NK-92 (cell line): ENCODE data around the gene CEP250.
"Not testable (repeated sequence)": the region's sequence is repeated elsewhere in the genome, so short reads cannot be mapped to it uniquely, and the experiment has no call there.

Experiments used
- DNase-seq: peaks from one replicate; lab custom pipeline; 2025; ENCODE audit not compliant: unreplicated experiment; lab: John Stamatoyannopoulos, UW

Gene CEP250

GRCh38 chr20:35449855-35450254, 5.5 kb upstream of the CEP250 start:
- DNase-seq: not testable (repeated sequence)

GRCh38 chr20:35451295-35451694, 4.1 kb upstream of the CEP250 start:
- no peak for DNase-seq

- DNase-seq: no peak
These were observed 1.8 kb upstream of the CEP250 start for GRCh38 chr20:35453647-35454046.

DNA sequence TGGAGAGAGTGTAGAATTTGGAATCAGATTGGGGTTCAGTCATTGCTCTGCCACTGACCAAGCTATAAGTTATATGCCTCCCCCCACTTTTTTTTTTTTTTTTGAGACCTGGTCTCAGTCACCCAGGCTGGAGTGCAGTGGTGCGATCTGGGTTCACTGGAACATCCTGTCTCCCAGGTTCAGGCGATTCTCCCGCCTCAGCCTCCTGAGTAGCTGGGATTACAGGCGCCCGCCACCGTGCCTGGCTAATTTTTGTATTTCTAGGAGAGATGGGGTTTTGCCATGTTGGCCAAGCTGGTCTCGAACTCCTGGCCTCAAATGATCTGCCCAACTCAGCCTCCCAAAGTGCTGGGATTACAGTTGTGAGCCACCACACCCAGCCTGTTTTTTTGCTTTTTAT, 1.3 kb downstream of the CEP250 start:
- DNase-seq: not testable (repeated sequence)

- DNase-seq: not testable (repeated sequence)
These were observed 2.1 kb downstream of the CEP250 start for GRCh38 chr20:35457539-35457938.

- DNase-seq: no peak
These were observed 3.0 kb downstream of the CEP250 start for GRCh38 chr20:35458388-35458787.

DNA sequence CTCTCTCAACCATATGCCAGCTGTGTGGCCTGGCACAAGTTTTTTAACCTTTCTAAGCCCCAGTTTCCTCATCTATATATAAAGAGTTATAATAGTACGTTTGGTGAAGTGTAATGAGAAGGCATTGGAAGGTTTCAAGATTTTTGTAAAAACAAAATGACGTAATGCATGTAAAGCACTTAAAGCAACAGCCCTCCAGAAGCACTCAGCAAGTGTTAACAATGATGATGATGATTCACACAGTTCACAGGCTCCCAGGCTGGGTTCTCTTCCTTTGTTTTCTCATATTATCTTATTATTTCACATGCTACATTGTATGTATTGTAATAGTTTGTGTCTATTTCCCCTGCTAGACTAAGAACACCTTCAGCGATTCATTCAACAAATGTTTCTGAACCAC, 6.2 kb downstream of the CEP250 start:
- DNase-seq: no peak

DNA sequence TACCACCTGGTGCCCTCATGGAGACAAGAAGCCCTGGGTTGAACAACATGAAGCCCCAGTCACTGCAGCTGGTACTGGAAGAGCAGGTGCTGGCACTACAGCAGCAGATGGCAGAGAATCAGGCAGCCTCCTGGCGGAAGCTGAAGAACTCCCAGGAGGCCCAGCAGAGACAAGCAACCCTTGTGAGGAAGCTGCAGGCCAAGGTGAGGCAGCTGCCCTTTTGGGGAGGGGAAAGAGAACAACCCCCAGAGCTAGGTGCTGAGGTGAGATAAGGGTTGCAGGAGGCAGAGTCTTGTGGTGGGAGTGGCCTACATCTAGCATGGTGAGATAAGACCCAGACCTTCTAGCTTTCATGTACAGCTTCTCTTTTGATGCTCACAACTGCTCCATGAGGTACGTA, 7.0 kb downstream of the CEP250 start:
- DNase-seq: no peak

DNA sequence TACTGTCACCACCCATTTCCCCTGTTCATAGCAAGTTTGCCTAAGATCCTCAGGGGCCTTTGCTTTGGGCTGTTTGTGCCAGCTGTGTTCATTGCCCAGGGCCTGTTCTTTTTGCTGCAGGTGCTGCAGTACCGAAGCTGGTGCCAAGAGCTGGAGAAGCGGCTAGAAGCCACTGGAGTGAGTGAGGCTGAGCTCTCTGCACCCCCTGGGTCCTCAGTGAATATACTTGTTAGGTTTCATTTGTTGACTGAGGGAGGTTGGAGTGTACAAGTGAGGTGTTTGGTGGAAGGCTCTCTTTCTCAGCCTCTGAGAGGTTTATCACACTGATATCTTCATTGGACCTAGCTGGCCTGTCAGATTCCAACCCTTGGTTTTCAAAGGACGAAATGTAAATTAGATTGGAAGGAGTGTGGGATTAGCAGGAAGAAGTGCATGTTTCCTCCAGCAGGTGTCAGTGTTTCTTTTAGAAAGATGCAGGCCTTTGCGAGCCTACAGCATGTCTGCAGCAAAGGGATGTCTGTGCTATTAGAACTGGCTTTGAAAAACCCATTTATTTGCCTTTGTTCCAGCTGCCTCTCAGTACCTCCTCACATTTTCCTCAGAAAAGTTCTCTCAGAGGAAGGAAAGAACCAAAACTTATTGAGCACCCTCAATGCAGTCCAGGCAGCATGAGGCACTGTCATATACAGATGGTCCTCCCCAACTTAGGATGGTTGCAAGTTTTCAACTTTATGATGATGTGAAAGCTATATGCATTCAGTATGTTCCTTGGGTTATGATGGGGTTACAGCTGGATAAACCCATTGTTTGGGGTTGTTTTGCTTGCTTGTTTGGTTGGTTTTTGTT, 8.3 kb downstream of the CEP250 start:
- no peak for DNase-seq

DNA sequence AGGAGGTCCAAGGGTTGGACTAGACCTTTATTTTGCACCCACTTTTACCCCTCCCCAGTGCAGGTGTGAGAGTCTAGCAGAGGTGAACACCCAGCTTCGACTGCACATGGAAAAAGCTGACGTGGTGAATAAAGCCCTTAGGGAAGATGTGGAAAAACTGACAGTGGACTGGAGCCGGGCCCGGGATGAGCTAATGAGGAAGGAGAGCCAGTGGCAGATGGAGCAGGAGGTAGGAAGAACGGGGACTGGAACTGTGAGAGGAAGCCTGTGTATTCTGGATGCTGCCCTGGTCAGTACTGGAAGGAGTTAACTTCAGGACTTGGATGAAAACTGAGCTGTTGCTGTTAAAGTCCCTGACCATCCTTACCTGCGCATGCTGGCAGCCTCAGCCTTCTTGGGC, 10.6 kb downstream of the CEP250 start:
- DNase-seq: no peak

- no peak for DNase-seq
These were observed 11.5 kb downstream of the CEP250 start for GRCh38 chr20:35466856-35467255.

- no peak for DNase-seq
These were observed 12.2 kb downstream of the CEP250 start for GRCh38 chr20:35467339-35468224.

DNA sequence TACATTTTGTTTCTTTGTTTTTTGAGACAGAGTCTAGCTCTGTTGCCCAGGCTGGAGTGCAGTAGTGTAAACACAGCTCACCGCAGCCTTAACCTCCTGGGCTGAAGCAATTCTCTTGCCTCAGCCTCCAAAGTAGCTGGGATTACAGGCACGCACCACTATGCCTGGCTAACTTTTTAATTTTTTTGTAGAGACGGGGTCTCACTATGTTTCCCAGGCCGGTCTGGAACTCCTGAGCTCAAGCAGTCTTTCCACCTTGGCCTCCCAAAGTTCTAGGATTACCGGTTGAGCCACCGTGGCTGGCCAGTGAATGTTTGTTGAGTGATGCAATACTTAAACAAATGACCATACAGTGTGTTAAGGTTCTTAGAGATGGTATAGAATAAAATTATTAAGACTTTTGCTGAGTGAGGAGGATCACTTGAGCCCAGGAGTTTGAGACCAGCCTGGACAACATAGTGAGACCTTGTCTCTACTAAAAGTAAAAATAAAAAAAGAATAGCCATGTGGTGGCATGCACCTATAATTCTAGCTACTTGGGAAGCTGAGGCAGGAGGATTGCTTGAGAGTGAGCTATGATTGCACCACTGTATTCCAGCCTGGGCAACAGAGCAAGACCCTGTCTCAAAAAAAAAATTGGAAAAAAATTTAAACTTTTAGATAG, 13.4 kb downstream of the CEP250 start:
- DNase-seq: no peak

GRCh38 chr20:35472209-35472608, 16.8 kb downstream of the CEP250 start:
- no peak for DNase-seq

- no peak for DNase-seq
These were observed 18.3 kb downstream of the CEP250 start for GRCh38 chr20:35473684-35474083.

DNA sequence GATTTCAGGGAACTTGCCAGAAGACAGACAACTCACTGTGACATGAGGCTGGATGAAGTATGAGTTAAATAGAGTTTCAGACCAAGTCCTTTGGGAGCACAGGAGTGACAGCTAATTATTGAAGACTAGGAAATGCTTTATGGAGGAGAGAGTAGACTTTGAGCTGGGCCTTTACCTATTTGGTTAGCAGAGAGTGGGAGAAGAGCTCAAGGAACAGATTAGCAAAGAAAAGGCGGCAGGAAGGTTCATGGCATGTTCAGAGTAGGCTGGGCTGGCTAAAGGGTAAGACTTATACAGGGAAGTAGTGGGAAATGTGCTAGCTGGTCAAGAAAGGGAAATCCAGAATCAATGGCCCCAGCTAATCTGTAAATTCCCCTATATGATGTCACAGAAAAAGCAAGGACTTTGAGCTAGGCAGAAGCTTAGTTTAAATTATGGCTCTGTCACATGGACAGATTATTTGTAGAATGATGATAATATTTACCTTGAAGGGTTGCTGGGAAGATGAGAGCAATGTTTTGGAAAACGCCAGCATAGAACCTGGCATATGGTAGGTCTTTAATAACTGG, 19.0 kb downstream of the CEP250 start:
- no peak for DNase-seq

DNA sequence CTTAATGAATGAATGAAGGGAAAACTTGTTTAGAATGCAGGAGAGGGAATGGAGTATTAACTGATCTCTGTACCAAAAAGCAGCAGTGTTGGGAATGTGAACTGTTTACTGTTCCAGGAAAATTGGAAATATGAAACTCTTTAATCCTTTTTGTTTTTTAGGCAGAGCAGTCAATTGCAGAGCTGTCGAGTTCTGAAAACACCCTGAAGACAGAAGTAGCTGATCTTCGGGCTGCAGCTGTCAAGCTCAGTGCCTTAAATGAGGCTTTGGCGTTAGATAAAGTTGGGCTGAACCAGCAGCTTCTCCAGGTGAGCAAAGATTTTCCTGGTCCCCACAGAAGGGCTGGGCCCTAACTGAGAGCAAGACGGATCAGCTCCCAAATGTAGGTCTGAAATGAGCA, 20.9 kb downstream of the CEP250 start:
- DNase-seq: no peak

DNA sequence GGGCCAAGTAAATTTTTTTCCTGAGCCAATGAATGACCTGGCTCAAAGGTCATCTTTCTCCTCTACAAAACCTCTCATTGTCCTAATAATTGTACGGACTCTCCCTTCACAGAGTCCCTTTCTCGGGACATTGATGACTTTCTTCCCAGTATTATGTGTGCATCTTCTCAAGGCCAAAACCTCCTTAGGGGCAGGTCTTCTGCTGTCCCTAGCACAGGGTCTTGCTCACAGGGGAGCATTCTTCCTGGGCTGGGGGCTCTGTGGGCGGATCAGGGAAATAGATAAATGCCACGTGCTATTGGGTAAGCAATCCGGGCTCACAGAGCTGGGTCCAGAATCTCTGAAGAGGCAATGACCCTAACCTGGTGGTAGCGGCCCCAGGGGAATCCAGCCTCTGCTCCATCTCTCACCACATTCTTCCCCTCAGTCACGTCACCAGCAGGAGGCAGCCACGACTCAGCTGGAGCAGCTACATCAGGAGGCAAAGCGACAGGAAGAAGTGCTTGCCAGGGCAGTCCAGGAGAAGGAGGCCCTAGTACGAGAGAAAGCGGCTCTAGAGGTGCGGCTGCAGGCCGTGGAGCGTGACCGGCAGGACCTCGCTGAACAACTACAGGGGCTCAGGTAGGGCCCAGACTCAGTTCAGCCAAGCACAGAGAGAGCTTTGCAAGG, 23.5 kb downstream of the CEP250 start:
- no peak for DNase-seq

GRCh38 chr20:35479798-35480197, 24.4 kb downstream of the CEP250 start:
- DNase-seq: no peak

GRCh38 chr20:35487479-35487878, 32.1 kb downstream of the CEP250 start:
- no peak for DNase-seq

DNA sequence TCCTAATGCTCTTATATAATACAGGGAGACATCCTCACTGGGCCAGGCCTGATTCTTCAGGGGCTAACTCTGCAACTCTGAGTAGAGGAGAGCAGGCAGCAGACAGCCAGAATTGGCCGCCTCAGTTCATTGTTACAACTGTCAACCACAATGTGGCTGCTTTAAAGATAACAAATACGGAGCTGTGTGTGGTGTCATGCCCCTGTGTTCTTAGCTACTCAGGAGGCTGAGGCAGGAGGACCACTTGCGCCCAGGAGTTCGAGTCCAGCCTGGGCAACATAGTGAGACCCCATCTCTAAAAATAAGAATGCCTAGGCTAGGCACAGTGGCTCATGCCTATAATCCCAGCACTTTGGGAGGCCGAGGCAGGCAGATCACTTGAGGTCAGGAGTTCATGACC, 34.3 kb downstream of the CEP250 start:
- no peak for DNase-seq
